Common myeloid progenitor, CD34-positive (primary cell): ENCODE data around the gene THAP10. TPM values are rescaled to one million over a fixed set of nuclear protein-coding genes. Genes with fewer than 3 reads are reported as not detected.
"Not testable (repeated sequence)": the region's sequence is repeated elsewhere in the genome, so short reads cannot be mapped to it uniquely, and the experiment has no call there.

Experiments used
- CTCF ChIA-PET: fragments of 350-600 bp; sonication (Branson Sonifier 250); formaldehyde crosslinking; loops from one replicate; lab custom pipeline; 2021; ENCODE audit warnings: antibody characterized with exemption; lab: Charles Lee
- POLR2A ChIA-PET: fragments of 350-600 bp; sonication (Branson Sonifier 250); formaldehyde crosslinking; loops from one replicate; lab custom pipeline; 2021; ENCODE audit warnings: antibody characterized with exemption; lab: Charles Lee
- DNase-seq, 3 donors: peaks; one replicate each; pipeline versions ENCODE4 v3.0.0 to v3.0.0-alpha.2; 2013
- H3K27ac ChIP-seq, 2 experiments: 1 replicate in 1 of 2; 2 replicates in 1 of 2; pipeline ENCODE4 v1.7.0; 2013; ENCODE audit warnings: inconsistent platforms in 2 of 2, low read length in 2 of 2, mild to moderate bottlenecking in 2 of 2, low read depth in 1 of 2, moderate library complexity in 1 of 2; ENCODE audit not compliant: severe bottlenecking in 2 of 2, insufficient read depth in 1 of 2, poor library complexity in 1 of 2
- H3K27me3 ChIP-seq, 5 experiments: replicated peaks in 2 of 5; 1 replicate in 3 of 5; 2 replicates in 2 of 5; pipeline versions ENCODE4 v1.6.1 to v1.7.0; 2013; ENCODE audit warnings: low read length in 4 of 5, mild to moderate bottlenecking in 2 of 5, moderate library complexity in 2 of 5, inconsistent platforms in 1 of 5; ENCODE audit not compliant: insufficient read depth in 5 of 5, control insufficient read depth in 4 of 5
- H3K36me3 ChIP-seq, 4 experiments: 1 replicate in 2 of 4; 2 replicates in 2 of 4; pipeline versions ENCODE4 v1.6.1 to v1.7.0; 2013; ENCODE audit warnings: low read length in 3 of 4, control low read depth in 1 of 4, mild to moderate bottlenecking in 1 of 4; ENCODE audit not compliant: control insufficient read depth in 4 of 4, insufficient read depth in 4 of 4
- H3K4me1 ChIP-seq, 4 experiments: 1 replicate in 3 of 4; 2 replicates in 1 of 4; pipeline versions ENCODE4 v1.6.1 to v1.7.1; 2013; ENCODE audit warnings: low read length in 3 of 4, mild to moderate bottlenecking in 3 of 4, control low read depth in 1 of 4, inconsistent platforms in 1 of 4, moderate library complexity in 1 of 4; ENCODE audit not compliant: control insufficient read depth in 4 of 4, insufficient read depth in 4 of 4; ENCODE audit errors: control extremely low read depth in 1 of 4
- H3K4me3 ChIP-seq, 7 experiments: 1 replicate in 4 of 7; 2 replicates in 3 of 7; pipeline versions ENCODE4 v1.5.1 to v1.7.0; 2013; ENCODE audit warnings: mild to moderate bottlenecking in 7 of 7, low read length in 6 of 7, moderate library complexity in 6 of 7, inconsistent platforms in 2 of 7, low read depth in 2 of 7, control low read depth in 1 of 7; ENCODE audit not compliant: insufficient read depth in 4 of 7, control insufficient read depth in 1 of 7; ENCODE audit errors: extremely low read depth in 1 of 7
- H3K9me3 ChIP-seq, 5 experiments: 1 replicate in 4 of 5; 2 replicates in 1 of 5; pipeline versions ENCODE4 v1.6.1 to v1.7.1; 2013; ENCODE audit warnings: low read length in 4 of 5, mild to moderate bottlenecking in 2 of 5, inconsistent platforms in 1 of 5, low read depth in 1 of 5, moderate library complexity in 1 of 5; ENCODE audit not compliant: control insufficient read depth in 4 of 5, insufficient read depth in 2 of 5; ENCODE audit errors: control extremely low read depth in 1 of 5
- WGBS: methylation state at CpG from one replicate; pipeline ENCODE4 v1.1.5; 2013; ENCODE audit not compliant: insufficient coverage; 5-methylcytosine and 5-hydroxymethylcytosine counted together
- polyA plus RNA-seq: library from polyadenylated mRNA; unstranded; fragments of 120-200 nt; gene quantifications from one replicate; pipeline ENCODE4 v1.2.1, GENCODE V29; 2013

The THAP10 gene
- 0.84 TPM for polyA plus RNA-seq

DNA sequence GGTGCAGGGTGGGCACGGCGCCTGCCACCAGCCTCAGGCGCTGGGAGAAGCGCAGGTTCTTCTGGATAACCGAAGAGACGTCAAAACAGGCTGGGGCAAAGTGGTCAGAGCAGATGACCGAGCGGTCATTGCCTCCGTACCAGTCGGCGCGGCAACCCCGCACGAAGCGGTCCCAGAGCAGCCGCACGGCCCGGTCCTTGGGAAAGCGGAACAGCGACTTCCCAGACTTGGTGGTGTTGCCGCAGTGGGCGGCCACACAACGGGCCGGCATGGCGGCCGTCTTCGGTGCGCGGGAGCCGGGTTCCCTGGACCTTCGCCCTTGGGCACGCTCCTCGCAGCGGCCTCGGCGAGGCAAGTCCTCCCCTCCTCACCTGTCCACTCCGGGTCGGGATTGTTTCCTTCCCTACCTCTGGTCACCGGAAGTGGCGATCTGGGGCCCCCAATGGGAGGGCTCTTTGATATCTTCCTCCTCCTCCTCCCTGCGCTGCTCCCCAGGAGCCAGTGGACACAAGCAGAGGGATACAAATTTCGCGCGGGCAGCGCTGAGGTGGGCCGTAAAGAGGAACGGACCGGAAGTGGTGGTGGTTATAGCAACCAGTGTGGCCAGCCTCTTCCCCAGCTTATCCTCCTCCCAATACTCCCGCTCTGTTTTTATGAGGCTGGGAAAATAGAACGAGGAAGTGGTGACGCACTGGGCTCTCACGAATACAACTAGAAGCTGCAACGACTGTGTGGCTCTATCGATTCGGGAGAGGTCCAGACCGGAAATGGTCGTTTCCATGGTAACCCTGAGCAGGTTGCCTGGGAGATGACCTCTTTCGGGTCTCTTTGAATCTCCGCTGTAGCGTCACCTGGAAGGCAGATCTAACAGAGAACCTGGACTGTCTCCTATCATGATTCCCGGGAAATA is at the start of gene THAP10, which contains the start of gene LRRC49:
Gene THAP10 (minus strand): TSS at position 432 of the 910 bp plus-strand sequence. CDS start 161 bp downstream, at position 271.
Gene LRRC49 (plus strand): TSS at position 825 of the 910 bp plus-strand sequence. CDS start 69 bp downstream, at position 894.
- peaks cover 4 to 20% (median 11%) of the 10 kb centered on the region in 4 experiments for H3K4me1 ChIP-seq
- peak within 1 kb of the TSS; percentile 67 to 95 (median 91) for H3K4me3 ChIP-seq
- CTCF ChIA-PET, result interaction anchor here (1.1 kb wide), 1 partner anchor 18 kb away, joined by 3 read pairs; no protein-coding TSS in a partner anchor
- no peaks in the 10 kb centered on the region for H3K36me3 ChIP-seq
- H3K9me3 ChIP-seq, result no peaks in the 10 kb centered on the region
- POLR2A ChIA-PET, result no interaction called here
- under 1% methylated on average over 53 of the region's 61 CpGs for WGBS
- peak; percentile 59 to 64 (median 61) for DNase-seq
- H3K27me3 ChIP-seq, result peaks cover 0 to 3% (median 0%) of the 10 kb centered on the region in 5 experiments
- peak within 1 kb of the TSS in 1 of 2 experiments; percentile 6 for H3K27ac ChIP-seq

- WGBS, result 90% methylated on average over 2 of the region's 4 CpGs
- H3K9me3 ChIP-seq, result no peaks in the 10 kb centered on the region
- H3K4me3 ChIP-seq, result no peak overlapping the region
- no peak overlapping the region for H3K27ac ChIP-seq
- ChIA-PET POLR2A (no interaction called here), CTCF (no interaction called here)
- peaks cover 0 to 2% (median 0%) of the 10 kb centered on the region in 5 experiments for H3K27me3 ChIP-seq
- H3K36me3 ChIP-seq, result no peaks in the 10 kb centered on the region
- peaks cover 0 to 4% (median 0%) of the 10 kb centered on the region in 4 experiments for H3K4me1 ChIP-seq
- DNase-seq, result no peak
Measured at GRCh38 chr15:70936326-70936725, 44.1 kb upstream of the THAP10 start.

DNA sequence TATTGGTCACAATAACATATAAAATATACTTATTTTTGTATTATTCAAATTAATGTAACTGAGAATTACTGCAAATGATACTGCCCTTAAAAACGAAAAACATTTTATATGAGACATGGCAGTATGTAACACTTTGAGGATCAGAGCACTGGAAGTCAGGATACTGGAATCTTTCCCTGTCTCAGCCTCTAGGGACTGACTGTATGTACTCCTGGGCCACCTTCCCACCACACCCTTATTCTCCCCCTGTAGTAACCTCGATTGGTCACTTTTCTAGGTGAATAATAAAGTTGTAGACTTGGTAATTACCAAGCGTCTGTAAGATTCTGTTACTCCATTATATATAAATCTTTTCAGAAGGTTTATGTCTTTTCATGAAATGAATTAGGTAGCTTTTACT is 43.4 kb upstream of the THAP10 start:
- H3K36me3 ChIP-seq, result no peaks in the 10 kb centered on the region
- peaks cover 0 to 2% (median 0%) of the 10 kb centered on the region in 5 experiments for H3K27me3 ChIP-seq
- no peak overlapping the region for H3K4me3 ChIP-seq
- no CpG with 5 or more reads among the region's 3 CpGs for WGBS
- ChIA-PET POLR2A (no interaction called here), CTCF (no interaction called here)
- no peaks in the 10 kb centered on the region for H3K9me3 ChIP-seq
- peaks cover 0 to 4% (median 0%) of the 10 kb centered on the region in 4 experiments for H3K4me1 ChIP-seq
- DNase-seq, result no peak
- no peak overlapping the region for H3K27ac ChIP-seq

- no peak overlapping the region for H3K27ac ChIP-seq
- ChIA-PET POLR2A (no interaction called here), CTCF (no interaction called here)
- H3K4me1 ChIP-seq, result peaks cover 0 to 4% (median 0%) of the 10 kb centered on the region in 4 experiments
- peaks cover 0 to 2% (median 0%) of the 10 kb centered on the region in 5 experiments for H3K27me3 ChIP-seq
- no peak for DNase-seq
- H3K9me3 ChIP-seq, result no peaks in the 10 kb centered on the region
- H3K36me3 ChIP-seq, result no peaks in the 10 kb centered on the region
- no peak overlapping the region for H3K4me3 ChIP-seq
- 65% methylated on average over 2 of the region's 3 CpGs for WGBS
Measured at GRCh38 chr15:70933411-70933810, 41.2 kb upstream of the THAP10 start.

- Histone ChIP-seq H3K4me1 (peaks cover 0 to 4% (median 0%) of the 10 kb centered on the region in 4 experiments), H3K27me3 (peaks cover 0 to 2% (median 0%) of the 10 kb centered on the region in 5 experiments), H3K27ac (no peak overlapping the region), H3K4me3 (no peak overlapping the region), H3K9me3 (no peaks in the 10 kb centered on the region), H3K36me3 (no peaks in the 10 kb centered on the region)
- ChIA-PET CTCF (no interaction called here), POLR2A (no interaction called here)
- peak in 1 of 3 donors; percentile 6 for DNase-seq
- no CpG with 5 or more reads among the region's 2 CpGs for WGBS
Measured at GRCh38 chr15:70932397-70932796, 40.2 kb upstream of the THAP10 start.

- Histone ChIP-seq H3K27me3 (peaks cover 0 to 2% (median 0%) of the 10 kb centered on the region in 5 experiments), H3K4me3 (no peak overlapping the region), H3K36me3 (no peaks in the 10 kb centered on the region), H3K27ac (no peak overlapping the region), H3K9me3 (no peaks in the 10 kb centered on the region), H3K4me1 (peaks cover 0 to 4% (median 0%) of the 10 kb centered on the region in 4 experiments)
- CTCF ChIA-PET, result no interaction called here
- POLR2A ChIA-PET, result no interaction called here
- DNase-seq, result no peak
Measured at GRCh38 chr15:70931821-70932220, 39.6 kb upstream of the THAP10 start.

- H3K36me3 ChIP-seq, H3K4me1 ChIP-seq, H3K4me3 ChIP-seq, CTCF ChIA-PET, H3K9me3 ChIP-seq, DNase-seq, H3K27ac ChIP-seq, POLR2A ChIA-PET, H3K27me3 ChIP-seq: not testable (repeated sequence)
- no CpG with 5 or more reads among the region's 1 CpG for WGBS
Measured at GRCh38 chr15:70926914-70927313, 34.7 kb upstream of the THAP10 start.
